GF-D8 (cell line): ENCODE measurements around the gene AKR1C3.
"Not testable (repeated sequence)": the region's sequence is repeated elsewhere in the genome, so short reads cannot be mapped to it uniquely, and the experiment has no call there.

Experiments used
- DNase-seq: peaks from one replicate; lab custom pipeline; 2025; lab: John Stamatoyannopoulos, UW

Gene AKR1C3

DNA sequence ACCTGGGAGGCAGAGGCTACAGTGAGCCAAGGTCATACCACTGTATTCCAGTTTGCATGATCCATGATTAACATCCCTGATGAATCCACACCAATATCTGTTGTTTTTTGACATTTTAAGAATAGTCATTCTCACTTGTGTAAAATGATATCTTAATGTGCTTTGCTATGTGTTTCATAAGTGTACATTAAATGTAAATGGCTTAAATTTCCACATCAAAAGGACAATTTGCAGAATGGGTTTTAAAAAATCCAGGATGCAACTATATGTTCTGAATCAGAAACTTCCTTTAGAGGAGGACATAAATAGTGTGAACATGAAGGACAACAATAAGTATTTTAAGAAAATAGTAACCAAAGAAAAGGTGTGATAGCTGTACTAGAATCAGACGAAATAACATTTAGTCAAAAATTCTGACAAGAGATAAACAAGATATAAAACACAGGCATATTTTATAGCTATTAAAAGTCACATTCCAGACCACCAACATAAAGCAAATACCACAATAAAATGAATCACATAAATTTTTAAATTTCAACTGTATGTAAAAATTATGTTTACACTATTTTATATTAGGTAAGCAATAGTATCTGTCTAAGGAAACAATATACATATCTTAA lies 42.4 kb downstream of the AKR1C3 start:
- DNase-seq: no peak

DNA sequence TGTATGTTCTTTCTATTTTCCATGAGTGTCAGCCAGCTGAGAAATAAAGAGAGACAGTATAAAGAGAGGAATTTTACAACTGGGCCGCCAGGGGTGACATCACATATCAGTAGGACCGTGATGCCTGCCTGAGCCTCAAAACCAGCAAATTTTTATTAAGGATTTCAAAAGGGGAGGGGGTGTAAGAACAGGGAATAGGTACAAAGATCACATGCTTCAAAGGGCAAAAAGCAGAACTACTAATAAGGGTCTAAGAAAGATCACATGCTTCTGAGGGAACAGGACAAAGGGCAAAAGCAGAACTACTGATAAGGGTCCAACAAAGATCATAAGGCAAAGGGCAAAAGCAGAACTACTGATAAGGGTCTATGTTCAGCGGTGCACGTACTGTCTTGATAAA lies 43.5 kb downstream of the AKR1C3 start:
- DNase-seq: not testable (repeated sequence)

DNA sequence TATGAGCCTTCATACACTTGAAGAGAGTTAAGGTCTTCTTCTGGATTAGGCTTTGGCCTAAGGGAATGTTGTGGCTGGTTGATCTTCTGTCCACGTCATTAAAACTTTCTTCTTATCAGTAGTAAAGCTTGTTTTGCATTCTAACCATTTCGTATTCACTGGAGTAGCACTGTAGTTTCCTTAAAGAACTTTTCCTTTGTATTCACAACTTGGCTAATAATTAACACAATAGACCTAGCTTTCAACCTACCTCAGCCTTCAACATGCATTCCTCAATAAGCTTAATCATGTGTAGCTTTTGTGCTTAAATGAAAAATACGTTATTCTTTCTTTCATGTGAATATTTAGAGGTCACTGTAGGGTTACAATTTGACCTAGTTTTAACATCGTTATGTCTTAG lies 48.0 kb downstream of the AKR1C3 start:
- no peak for DNase-seq

DNA sequence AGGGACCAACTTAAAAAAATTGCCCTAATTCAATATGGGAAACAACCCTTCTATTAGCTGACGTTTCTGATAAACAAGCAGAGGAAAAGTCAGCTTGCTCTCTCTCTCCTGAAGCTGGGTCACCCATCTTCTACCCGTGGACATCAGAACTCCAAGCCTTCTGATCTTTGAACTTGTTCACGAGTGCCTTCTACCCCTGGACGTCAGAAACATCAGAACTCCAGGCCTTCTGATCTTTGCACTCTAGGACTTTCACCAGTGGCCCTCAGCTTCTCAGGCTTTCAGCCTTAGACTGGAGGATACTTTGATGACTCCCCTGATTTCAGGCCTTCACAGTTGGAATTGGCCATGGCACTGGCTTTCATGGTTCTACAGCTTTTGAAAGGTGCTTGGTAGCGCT lies 48.9 kb downstream of the AKR1C3 start:
- DNase-seq: no peak

DNA sequence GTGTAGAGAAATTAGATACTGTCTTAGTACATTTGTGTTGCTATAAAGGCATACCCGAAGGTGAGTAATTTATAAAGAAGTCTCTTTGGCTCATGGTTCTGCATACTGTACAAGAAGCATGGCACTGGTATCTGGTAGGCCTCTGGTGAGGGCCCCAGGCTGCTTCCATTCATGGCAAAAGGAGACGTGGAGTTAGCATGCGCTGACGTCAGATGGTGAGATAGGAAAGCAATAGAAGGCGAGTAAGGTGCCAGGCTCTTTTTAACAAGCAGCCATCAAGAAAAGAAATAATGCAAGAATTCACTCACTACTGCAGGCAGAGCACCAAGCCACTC lies 52.7 kb downstream of the AKR1C3 start:
- DNase-seq: no peak

DNA sequence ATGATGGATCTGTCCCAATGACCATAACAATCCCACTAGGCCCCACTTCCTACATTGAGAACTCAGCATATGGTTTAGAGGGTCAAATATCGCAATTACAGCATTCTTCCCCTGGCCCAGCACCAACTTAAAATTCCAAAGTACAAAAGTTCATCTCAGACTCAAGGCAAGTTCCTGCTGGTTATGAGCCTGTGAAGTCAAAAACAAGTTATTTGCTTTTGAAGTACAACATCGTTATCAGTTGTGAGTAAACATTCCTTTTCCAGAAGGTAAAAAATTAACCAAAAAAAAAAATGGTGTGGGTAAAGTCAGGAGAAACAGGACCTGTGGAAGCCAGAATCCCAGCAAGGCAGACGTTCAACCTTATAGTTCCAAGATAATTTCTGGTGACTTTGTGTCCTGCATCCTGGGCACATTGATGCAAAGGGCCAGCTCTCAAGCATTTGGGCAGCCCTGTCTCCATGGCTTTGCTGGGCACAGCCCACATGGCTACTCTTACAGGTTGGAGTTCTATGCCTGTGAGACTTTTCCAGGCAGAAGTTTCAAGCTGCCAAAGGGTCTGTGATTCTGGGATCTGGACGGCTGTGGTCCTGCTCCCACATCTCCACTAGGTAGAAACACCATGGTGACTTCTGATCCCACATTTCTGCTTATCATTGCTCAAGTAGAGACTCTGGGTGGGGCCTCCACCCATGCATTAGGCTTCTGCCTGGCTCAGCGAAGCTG lies 53.2 kb downstream of the AKR1C3 start:
- DNase-seq: no peak

DNA sequence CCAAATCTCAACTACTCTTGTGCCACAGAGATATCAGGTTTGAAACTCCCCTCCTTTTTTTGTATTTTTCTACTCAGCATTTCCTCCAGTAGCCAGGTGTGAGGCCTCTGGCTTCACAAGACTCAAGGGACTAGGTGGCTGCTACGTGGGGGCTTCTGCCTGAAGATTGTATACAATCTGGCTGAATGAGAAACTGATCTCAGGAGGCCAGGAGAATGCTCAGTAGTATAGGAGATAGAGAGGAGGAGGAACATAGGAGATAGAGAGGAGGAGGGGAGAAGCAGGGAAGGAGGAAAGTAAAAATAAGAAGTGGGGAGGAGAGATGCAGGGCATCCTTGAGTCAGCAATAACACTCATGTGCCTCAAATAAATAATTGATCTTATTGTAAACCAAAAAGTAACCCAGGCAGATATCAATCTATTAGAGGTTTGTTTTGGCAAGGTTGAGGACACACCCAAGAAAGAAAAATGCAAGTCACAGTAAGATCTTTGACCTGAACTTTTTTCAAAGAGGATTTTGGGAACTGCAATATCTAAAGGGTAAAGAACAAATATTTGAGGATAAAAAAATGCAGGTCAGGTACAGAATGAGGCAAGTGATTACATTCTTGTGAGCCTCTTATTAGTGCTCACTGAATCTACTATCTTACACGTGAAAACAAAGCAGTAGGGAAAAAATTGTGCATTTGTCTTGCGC lies 53.9 kb downstream of the AKR1C3 start:
- no peak for DNase-seq

DNA sequence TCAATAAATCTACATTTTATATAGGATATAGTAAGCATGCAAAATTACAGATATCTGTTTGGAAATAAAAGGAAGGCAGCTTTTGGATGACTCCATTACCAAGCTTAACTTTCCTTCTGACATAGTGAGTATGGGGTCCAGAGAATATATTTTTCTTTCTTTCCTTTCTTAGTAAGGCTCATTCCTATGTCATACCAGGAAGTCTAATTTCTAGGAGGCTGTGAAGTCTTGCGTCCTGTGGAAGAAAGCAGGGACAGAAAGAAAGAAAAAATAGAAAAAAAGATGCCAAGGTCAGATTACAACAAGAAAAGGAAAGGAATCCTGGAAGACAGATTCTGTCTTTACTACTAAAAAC lies 54.4 kb downstream of the AKR1C3 start:
- DNase-seq: no peak

DNA sequence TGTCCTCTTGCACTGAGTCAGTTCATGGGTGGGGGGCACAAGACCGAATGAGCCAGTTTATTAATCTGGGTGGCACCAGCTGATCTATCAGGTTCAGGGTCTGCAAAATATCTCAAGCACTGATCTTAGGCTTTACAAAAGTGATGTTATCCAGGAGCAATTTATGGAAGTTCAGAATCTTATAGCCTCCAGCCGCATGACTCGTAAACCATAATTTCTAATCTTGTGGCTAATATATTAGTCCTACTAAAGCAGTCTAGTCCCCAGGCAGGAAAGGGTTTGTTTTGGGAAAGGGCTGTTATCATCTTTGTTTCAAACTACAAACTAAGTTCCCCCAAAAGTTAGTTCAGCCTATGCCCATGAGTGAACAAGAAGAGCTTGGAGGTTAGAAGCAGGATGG lies 56.9 kb downstream of the AKR1C3 start:
- DNase-seq: no peak

DNA sequence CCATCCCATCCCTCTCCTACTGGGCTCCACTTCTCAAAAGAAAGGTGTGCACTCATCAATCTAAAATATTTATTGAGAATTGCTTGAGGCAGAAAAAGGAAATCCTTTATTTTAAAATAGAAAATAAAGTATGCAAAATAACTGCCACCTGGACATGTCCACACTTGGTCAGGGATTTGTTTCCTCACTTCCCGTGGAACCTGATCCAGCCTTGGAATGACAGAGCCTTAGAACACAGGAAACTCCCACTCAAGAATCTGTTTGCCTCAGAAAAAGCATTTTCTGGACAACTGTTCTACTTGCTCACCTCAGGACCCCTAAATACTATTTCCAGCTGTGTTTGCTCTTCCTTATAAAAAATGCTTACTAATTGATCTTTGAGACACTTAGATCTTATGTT lies 61.7 kb downstream of the AKR1C3 start:
- no peak for DNase-seq
